A549 treated with ZK216348 at 1 μM for 4 hours (cell line): Measurements from ENCODE around the gene CDKN2A. TPM values are rescaled to one million over a fixed set of nuclear protein-coding genes. Genes with fewer than 3 reads are reported as not detected.

ENCODE experiments used
- total RNA-seq: library from RNA; stranded (reverse); fragments of 200-300 nt; extraction: Qiagen RNA extraction; gene quantifications from 5 replicates; pipeline ENCODE4 v1.2.3, GENCODE V29; 2022; ENCODE audit warnings: low read depth

Gene CDKN2A
- total RNA-seq, result 0.23 to 0.38 TPM in 2 of 5 replicates, not detected in the others

DNA sequence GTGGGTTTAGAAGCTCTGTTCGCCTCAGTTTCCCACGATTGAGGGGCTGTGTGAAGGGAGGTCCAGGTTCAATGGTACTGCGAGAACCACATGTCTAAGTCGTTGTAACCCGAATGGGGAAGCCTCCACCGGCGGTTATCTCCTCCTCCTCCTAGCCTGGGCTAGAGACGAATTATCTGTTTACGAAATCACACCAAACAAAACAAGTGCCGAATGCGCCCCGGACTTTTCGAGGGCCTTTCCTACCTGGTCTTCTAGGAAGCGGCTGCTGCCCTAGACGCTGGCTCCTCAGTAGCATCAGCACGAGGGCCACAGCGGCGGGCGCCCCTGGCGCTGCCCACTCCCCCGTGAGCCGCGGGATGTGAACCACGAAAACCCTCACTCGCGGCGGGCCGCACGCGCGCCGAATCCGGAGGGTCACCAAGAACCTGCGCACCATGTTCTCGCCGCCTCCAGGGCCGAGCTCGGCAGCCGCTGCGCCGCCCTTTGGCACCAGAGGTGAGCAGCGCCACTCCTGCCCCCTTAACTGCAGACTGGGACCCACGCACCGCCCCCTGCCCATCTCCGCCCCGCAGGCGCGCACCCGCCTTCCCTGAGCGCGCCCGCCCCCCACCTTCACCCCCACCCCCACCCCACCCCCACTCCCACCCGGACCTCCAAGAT is at the start of gene CDKN2A:
TSS of gene CDKN2A (minus strand) at position 500 of the 663 bp plus-strand sequence.

DNA sequence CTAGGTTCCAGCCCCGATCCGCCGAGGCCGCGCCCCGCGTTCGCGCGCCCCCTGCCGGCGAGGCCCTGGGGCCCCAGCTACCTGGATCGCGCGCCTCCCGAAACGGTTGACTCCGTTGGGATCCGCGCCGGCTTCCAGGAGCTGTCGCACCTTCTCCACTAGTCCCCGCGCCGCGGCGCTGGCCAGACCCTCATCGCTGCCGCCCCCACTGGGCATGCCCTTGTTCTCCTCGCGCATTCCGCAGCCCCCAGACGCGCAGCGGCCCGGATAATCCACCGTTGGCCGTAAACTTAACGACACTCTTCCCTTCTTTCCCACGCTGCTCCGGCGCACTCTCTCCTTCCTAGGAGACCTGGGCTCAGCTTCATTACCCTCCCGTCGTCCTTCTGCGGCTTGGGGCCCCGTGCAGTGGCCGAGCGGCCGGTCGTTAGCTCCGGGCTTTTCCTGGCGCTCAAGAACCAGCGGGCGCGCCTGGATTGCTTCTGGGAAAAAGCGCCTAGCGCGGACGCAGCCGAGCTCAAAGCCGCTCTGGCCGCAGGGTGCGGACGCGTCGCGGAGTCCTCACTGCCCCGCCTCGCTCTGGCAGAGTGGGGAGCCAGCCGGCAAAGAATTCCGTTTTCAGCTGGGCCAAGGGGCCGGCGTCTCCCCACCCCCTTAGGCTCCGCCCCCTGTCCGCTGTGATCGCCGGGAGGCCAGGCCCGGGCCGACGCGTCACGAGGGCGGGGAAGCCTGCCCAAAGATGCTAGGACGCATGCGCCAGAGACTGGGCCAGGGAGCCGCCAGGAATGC is 14.7 kb upstream of the CDKN2A start, which contains the start of gene CDKN2B:
TSS of gene CDKN2B (minus strand) at position 589 of the 789 bp plus-strand sequence. CDS start at position 237, 352 bp downstream.

DNA sequence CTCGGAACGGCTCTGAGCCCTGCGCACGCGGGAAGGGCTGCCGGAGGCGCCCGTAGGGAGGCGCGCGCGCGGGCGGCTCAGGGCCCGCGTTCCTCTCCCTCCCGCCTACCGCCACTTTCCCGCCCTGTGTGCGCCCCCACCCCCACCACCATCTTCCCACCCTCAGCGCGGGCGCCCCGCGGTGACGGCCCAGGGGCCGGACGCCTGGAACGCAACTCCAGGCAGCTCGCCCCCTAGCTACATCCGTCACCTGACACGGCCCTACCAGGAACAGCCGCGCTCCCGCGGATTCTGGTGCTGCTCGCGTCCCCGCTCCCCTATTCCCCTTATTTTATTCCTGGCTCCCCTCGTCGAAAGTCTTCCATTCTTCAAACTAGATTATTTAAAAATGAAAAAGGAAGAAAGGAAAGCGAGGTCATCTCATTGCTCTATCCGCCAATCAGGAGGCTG is 389 bp upstream of the CDKN2A start, which contains the start of gene CDKN2B-AS1:
TSS of gene CDKN2B-AS1 (plus strand) at position 236 of the 450 bp plus-strand sequence.

Other genes with a start within 250 kb of the CDKN2A start
- gene MTAP, start 191.8 kb downstream of the CDKN2A start, total RNA-seq, result 2.7 to 33.3 TPM (median 5.1 TPM) in 5 replicates
- not detected in 5 replicates for gene CDKN2B-AS1, start 399 bp upstream of the CDKN2A start, total RNA-seq
- not detected in 5 replicates for gene CDKN2B, start 14.9 kb upstream of the CDKN2A start, total RNA-seq